HEK293 (cell line): ENCODE measurements around the gene CTRB1.
A peak's percentile ranks its signal among the peaks of the same experiment; 100 is the strongest.
"Not testable (repeated sequence)": the region's sequence is repeated elsewhere in the genome, so short reads cannot be mapped to it uniquely, and the experiment has no call there.

ENCODE experiments used
- CTCF ChIA-PET: fragments of 350-600 bp; formaldehyde crosslinking; extraction: SDS; loops from one replicate; lab custom pipeline; 2021; ENCODE audit warnings: antibody characterized with exemption; lab: Yijun Ruan, JAX
- POLR2A ChIA-PET: fragments of 300-600 bp; formaldehyde crosslinking; extraction: SDS; loops from one replicate; lab custom pipeline; 2020; ENCODE audit warnings: antibody characterized with exemption, inconsistent platforms; lab: Yijun Ruan, JAX
- H3K27ac ChIP-seq: fragments of 200-500 bp; sonication (Bioruptor generic); 2 replicates; pipeline ENCODE4 v1.5.1; 2014; ENCODE audit warnings: low read depth, low read length, control low read depth, inconsistent platforms; ENCODE audit errors: extremely low read depth
- H3K36me3 ChIP-seq, 2 experiments: fragments of 200-500 bp in 1 of 2; sonication (Bioruptor generic) in 1 of 2; 1 replicate in 1 of 2; 2 replicates in 1 of 2; pipeline ENCODE4 v1.5.1; 2014 to 2017; ENCODE audit warnings: inconsistent platforms in 2 of 2, low read length in 2 of 2; ENCODE audit not compliant: control insufficient read depth in 2 of 2, insufficient read depth in 1 of 2
- H3K4me1 ChIP-seq: fragments of 200-500 bp; sonication (Bioruptor generic); 2 replicates; pipeline ENCODE4 v1.5.1; 2014; ENCODE audit warnings: mild to moderate bottlenecking, low read length, inconsistent platforms; ENCODE audit not compliant: control insufficient read depth, insufficient read depth
- H3K4me3 ChIP-seq: 2 replicates; pipeline ENCODE4 v1.5.1; 2011; ENCODE audit warnings: low read depth, mild to moderate bottlenecking, control low read depth, low read length, moderate library complexity
- H3K9me3 ChIP-seq: fragments of 200-500 bp; sonication (Bioruptor generic); 2 replicates; pipeline ENCODE4 v1.5.1; 2014; ENCODE audit warnings: low read depth, low read length, inconsistent platforms; ENCODE audit not compliant: control insufficient read depth, insufficient read depth
- GLIS1 ChIP-seq: fragments of 450-650 bp; formaldehyde crosslinking; IDR thresholded peaks from 2 replicates; pipeline ENCODE4 v1.5.1; 2016; ENCODE audit warnings: missing biosample characterization, missing genetic modification characterization
- ZNF366 ChIP-seq: fragments of 450-650 bp; formaldehyde crosslinking; conservative IDR thresholded peaks from 2 replicates; pipeline ENCODE4 v1.5.1; 2016; ENCODE audit warnings: missing biosample characterization, missing genetic modification characterization
- ZNF514 ChIP-seq: fragments of 450-650 bp; formaldehyde crosslinking; IDR thresholded peaks from 2 replicates; pipeline ENCODE4 v1.5.1; 2016; ENCODE audit warnings: missing biosample characterization, missing genetic modification characterization

The CTRB1 gene

DNA sequence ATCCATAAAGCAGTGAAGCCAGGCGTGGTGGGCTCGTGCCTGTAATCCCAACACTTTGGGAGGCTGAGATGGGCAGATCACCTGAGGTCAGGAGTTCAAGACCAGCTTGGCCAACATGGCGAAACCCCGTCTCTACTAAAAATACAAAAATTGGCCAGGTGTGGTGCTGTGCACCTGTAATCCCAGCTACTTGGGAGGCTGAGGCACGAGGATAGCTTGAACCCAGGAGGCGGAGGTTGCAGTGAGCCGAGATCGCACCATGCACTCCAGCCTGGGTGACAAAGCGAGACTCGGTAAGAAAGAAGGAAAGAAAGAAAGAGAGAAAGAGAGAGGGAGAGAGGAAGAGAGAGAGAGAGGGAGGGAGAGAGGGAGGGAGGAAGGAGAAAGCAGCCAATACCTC lies 53.8 kb downstream of the CTRB1 start:
- peak; percentile 73 for TF ChIP-seq ZNF366 (tag by site-specific recombination)
- H3K9me3 ChIP-seq, CTCF ChIA-PET, H3K4me3 ChIP-seq, H3K4me1 ChIP-seq, H3K36me3 ChIP-seq, H3K27ac ChIP-seq: not testable (repeated sequence)
- POLR2A ChIA-PET, result interaction anchor here (0.5 kb wide), 1 partner anchor 74 kb away, joined by 4 read pairs; no protein-coding TSS in a partner anchor

DNA sequence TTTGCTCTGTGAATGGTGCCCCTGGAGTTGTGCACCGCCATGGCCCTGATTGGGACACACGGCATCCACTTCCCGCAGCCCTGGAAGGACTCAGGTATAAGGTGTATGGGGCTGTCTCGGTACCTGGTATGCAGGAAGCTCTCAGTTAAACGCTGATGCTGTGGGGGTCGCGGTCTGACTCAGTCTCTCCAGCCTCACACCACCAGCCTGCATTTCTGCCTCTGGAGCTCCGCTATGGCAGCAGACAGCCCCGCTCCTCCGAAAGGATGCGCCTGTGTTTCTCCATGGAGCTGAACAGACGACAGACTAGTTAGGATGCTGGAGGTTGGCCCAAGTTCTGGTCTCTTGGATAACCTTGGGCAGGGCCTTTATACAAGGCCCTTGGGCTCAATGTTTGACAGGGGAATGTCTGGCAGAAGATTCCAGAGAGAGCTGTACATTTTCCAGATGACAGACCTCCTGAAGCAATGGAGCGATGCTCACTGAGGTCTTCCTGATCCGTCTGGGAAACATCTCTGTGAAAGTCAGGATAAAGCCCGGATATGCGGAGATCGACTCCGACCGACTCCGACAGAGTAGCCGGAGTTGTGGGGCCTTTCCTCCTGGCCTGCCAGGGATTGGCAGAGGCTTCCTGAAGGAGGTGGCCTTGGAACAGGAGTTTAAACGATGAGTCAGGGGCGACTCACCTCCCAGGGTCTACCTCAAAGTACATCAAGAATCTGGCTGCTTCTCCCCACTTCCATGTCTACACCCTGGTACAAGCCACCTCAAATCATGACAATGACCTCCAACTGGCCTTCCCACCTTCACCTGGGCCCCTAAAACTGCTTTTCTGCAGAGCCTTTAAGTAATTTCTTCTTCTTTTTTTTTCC lies 54.5 kb downstream of the CTRB1 start:
- POLR2A ChIA-PET, result no interaction called here
- Histone ChIP-seq H3K4me1 (no peaks in the 10 kb centered on the region), H3K9me3 (no peaks in the 10 kb centered on the region), H3K36me3 (no peaks in the 10 kb centered on the region)
- CTCF ChIA-PET, result no interaction called here
- no peak for TF ChIP-seq ZNF514 (tag by site-specific recombination)
- TF ChIP-seq GLIS1 (tag by site-specific recombination), result 0 out of 2 replicates have a peak, but pooled peaks have one; percentile 20
- TF ChIP-seq, all 188 proteins: peak for 1
- no peak overlapping the region for H3K27ac ChIP-seq
- no peak overlapping the region for H3K4me3 ChIP-seq
